Measurements from ENCODE around the gene CELF2. TPM values are rescaled to one million over a fixed set of nuclear protein-coding genes. Genes with fewer than 3 reads are reported as not detected.

CELF2 gene
- total and polyA plus RNA-seq, 9 of the 15 experiments (the other 6 are each of a cell fraction or from before 2014, with no cell fraction given): 4.0 to 20.3 (median 11.1) TPM

- H3K9me1 ChIP-seq (ENCODE audit: control insufficient read depth, insufficient read depth, low read length): no peaks in the 10 kb centered on the region
- no peak overlapping the region for H3K27ac ChIP-seq (ENCODE audit: extremely low read depth, low read depth, low read length)
- CTCF ChIA-PET (ENCODE audit: low intra/inter-chr PET ratio): no interaction called here
- no peaks in the 10 kb centered on the region for H3K79me2 ChIP-seq (ENCODE audit: control insufficient read depth, insufficient read depth, low read length)
- DNase-seq (ENCODE audit: extremely low read depth in 1 of 4, low spot score in 3 of 4) (no peak), FAIRE-seq (no peak), ATAC-seq (no peak)
- intact Hi-C loops (cut with micrococcal nuclease): no loop called here
- BruUV-seq (replicated peaks): no TSS peak
- peaks cover under 1 to 4% of the 10 kb centered on the region in 2 experiments; a peak in 3 of 5 replicates for H3K27me3 ChIP-seq (ENCODE audit: control insufficient read depth in 2 of 2, insufficient read depth in 2 of 2, low read length in 2 of 2)
- H3K4me3 ChIP-seq: no peak overlapping the region
- in situ Hi-C loops (cut with MboI): no loop called here
- H3K4me2 ChIP-seq (ENCODE audit: insufficient read depth, low read length): no peak overlapping the region
- no peaks in the 10 kb centered on the region for H3K9me3 ChIP-seq (replicated peaks; ENCODE audit: control insufficient read depth, insufficient read depth, low read depth, low read length)
- POLR2A ChIA-PET: no interaction called here
- TF ChIP-seq IFI16 (CRISPR knock-in tag; IDR thresholded peaks at IDR 0.05) (no peak), DDX20 (tag; IDR thresholded peaks at IDR 0.05; ENCODE audit: low read depth) (no peak), MAFF (IDR thresholded peaks at IDR 0.05; ENCODE audit: low read length) (no peak), FOXP4 (CRISPR knock-in tag; IDR thresholded peaks at IDR 0.05; ENCODE audit: borderline replicate concordance) (no peak), ELK1 (CRISPR knock-in tag; IDR thresholded peaks at IDR 0.05) (no peak), ARID2 (IDR thresholded peaks at IDR 0.05) (no peak), MCM3 (IDR thresholded peaks at IDR 0.05) (no peak), ZNF24 (IDR thresholded peaks at IDR 0.05) (no peak), PURB (CRISPR knock-in tag; IDR thresholded peaks at IDR 0.05; ENCODE audit: low read depth) (no peak), PCBP1 (IDR thresholded peaks at IDR 0.05; ENCODE audit: low read depth, low read length, poor library complexity, severe bottlenecking) (no peak), ZNF551 (CRISPR knock-in tag; IDR thresholded peaks at IDR 0.05) (no peak)
- H2AFZ ChIP-seq (ENCODE audit: low read depth, low read length): no peak overlapping the region
- H3K9ac ChIP-seq (ENCODE audit: insufficient read depth in 1 of 2, low read depth in 2 of 2, low read length in 2 of 2): no peak overlapping the region
- H3K4me1 ChIP-seq (replicated peaks in 1 of 2; ENCODE audit: control insufficient read depth in 2 of 2, insufficient read depth in 2 of 2, low read length in 2 of 2): no peaks in the 10 kb centered on the region
- H4K20me1 ChIP-seq (replicated peaks; ENCODE audit: control insufficient read depth, insufficient read depth, low read length): no peaks in the 10 kb centered on the region
- H3K36me3 ChIP-seq (ENCODE audit: control insufficient read depth, insufficient read depth, low read length): no peaks in the 10 kb centered on the region
- 13% methylated on average over 6 of the region's 6 CpGs for WGBS (ENCODE audit: insufficient coverage, low coverage, missing lambda C conversion rate)
Measured at GRCh38 chr10:11089272-11089671, 71.6 kb downstream of the CELF2 start.

All from K562 (cell line).